NCI-H1930 (cell line): ENCODE results near the gene DEGS2.

Experiments
- DNase-seq, 2 experiments: peaks; one replicate each; lab custom pipeline; 2025; lab: John Stamatoyannopoulos, UW

DEGS2 gene

DNA sequence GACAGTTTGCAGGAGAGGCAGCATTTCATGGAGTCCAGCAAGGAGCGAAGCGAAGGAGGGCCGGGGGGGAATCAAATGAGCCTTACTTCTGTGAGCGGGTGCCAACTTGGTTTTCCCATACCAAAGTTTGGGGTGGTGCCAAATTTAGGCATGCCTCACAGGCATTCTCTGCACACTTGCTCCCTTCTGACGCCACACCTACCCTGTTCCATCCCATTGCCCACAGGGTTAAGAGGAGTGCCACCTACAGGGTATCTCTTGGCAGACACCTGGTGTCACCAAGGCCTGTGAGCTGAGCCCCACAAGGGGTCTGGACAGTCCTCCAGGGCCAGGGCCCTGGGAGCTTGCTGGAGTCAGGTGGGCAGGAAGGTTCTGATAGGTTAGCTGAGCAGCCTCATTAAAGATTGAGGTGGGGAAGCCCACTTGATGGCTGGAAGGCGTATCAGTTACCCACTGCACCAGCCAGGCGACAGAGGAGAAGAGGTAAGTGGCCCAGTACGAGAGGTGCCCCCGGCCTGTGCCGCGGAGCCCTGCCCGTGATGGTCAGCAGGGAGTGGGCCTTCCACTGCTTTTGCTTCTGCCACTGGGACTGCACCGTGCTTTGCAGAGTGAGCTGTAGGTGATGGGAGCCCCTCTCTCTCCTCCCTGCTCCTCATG is 45.2 kb downstream of the DEGS2 start:
- DNase-seq: no peak

DNA sequence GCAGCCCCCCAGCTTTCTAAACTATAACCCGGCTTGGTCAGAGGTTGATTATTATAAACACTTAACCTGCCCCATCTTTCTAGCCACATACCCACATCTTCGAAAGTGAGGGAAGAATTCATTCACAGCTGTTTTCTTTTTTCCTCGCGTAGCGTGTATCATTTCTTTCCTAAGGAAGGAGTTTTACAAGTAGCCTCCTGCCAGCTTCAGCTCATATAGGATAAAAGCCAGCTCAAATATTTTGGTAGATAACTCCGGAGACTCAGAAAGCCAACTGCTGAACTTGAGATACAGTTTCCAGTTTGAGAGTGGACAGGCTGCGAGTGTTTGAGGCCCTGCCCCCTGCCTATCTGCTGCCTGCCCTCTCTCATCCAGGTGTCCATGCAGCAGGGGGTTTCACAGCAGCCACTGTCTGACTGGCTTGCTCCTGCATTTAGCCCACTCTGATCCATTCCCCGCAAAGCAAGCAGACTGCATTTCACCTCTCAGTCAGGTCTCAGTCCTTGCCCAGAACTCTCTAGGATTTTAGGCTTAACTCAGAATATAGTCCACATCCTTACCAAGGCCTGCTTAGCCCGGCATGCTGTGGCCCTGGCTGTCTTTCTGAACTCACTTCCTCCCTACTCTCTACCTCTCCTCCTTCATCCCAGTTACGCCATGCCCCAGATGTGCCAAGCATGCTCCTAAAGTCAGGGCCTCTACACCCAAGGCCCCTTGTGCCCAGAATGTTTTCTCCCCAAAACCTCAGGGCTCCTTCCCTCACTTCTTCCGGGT is 47.3 kb downstream of the DEGS2 start:
- no peak for DNase-seq

DNA sequence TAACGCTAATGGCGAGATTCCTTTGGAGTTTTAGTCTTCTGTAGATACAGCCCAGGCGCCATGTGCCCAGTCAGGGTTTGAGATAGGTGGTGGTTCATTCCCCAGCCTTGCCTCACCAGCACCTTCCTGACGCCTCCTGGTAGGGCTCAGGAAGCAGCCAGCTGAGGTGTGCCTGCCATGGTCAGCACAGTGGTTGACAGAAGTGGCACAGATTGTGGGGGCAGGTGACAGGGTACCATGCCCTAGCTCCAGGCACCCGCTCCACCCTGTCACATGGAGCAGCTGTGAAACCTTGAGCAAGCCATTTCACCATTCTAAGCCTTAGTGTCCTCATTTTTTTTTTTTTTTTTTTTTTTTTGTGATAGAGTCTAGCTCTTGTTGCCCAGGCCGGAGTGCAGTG is 48.6 kb downstream of the DEGS2 start:
- no peak for DNase-seq

DNA sequence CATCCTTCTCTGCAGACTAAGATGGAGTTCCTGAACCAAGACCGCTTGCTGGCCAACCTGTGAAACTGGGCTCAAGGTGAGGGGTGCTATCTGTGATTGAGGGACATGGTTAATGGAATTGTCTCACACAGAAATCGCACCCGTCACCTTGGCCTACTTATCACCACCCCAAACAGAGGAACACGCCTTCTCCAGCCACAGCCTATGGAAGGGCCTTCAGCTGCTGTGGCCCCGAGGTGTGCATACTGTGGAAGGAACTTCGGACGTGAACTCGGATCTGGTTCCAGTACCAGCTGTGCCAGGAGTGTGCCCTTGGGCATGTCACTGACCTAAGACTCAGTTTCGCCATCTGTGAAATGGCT is 49.9 kb downstream of the DEGS2 start:
- DNase-seq: no peak

DNA sequence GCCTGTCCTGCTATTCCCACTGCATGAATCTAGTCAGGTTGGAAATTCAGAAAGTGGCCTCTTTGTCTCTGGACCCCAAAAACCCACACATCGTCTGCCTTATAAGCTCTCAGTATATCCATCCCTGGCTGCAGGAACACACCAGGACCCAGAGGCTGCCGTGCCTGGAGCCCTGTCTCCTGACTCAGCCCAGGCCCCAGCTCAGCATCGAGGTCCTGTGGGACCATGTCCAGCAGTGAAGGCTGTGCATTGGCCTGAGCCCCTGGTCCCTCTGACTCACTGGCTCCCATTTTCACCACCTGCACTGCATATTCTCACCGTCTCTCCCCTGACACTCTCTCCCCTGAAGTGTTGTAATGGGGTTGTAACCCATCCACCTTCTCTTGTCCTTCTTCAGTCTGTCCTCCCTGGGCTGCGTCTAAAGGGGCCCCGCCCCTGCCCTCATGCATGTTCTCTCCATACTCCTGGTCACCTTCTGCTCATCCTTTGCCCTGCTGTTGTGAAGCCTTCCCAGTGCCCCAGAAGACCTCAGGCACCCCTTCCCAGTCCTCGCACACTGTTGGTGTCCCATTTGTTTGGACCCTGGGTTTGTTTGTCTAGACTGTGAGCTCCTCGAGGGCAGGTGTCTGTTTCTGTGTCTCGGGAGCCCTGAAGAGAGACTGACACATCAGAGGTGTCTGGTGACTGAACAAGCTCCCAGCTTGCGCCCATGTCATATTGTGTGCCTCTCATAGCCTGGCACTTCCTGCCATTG is 50.4 kb downstream of the DEGS2 start:
- DNase-seq: no peak

- peak; percentile 47 to 52 for DNase-seq
Measured at GRCh38 chr14:100108042-100108825, 51.2 kb downstream of the DEGS2 start.

DNA sequence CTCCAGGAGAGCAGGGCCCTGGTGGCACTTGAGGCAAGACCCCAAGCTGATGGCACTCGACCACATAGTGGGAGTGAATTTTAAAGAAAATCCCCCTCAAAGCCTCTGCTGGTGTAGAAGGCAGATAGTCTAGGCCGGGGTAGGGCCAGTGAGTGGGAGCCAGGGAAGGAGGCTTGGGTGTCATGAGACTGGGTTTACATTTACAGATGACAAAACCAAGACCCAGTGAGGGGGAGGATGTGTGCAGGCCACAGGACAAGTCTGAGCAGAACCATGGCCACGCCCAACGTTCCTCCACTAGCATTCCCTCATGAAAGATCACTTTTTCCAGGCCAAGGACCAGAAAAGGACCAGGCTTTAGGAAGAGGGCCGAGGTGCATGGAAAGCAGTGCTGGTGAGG is 52.2 kb downstream of the DEGS2 start:
- no peak for DNase-seq

- no peak for DNase-seq
Measured at GRCh38 chr14:100106250-100107112, 53.0 kb downstream of the DEGS2 start.

DNA sequence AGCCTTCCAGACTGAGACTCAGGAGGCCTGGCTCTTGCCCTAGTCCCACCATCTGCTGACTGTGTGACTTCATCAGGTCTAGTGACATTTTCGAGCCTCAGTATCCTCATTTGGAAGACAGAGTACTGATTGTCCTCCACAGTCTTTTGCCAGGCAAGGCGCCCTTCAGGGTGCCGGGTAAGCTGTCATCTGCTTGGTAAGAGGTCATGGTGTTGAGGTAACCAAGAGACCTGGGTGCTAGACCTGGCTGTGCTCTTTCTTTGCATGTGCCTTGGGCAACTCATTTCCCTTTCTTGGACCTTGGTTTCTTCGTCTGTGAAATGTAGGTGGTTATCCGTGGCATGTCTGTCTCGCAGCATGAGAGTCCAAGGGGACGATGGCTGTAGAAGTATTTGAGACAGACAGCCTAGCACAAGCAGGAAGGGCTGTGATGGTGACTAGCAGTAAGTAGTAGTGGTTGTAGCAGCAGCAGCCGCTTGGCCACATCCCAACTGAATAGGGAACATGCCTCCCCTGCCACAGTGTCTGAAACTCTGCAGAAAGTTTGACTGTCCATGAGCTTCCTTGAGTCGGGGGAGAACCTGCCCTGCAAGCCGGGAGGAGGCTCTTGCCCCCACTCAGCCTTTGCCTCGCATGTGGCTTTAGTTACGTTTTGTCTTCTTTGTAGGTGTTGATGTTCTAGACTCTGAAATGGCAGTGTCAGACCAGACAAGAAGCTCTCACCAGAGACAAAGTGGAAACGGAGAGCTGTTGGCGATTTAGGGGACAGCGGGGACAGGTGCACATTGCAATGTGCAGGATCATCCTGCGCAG is 53.9 kb downstream of the DEGS2 start:
- no peak for DNase-seq

DNA sequence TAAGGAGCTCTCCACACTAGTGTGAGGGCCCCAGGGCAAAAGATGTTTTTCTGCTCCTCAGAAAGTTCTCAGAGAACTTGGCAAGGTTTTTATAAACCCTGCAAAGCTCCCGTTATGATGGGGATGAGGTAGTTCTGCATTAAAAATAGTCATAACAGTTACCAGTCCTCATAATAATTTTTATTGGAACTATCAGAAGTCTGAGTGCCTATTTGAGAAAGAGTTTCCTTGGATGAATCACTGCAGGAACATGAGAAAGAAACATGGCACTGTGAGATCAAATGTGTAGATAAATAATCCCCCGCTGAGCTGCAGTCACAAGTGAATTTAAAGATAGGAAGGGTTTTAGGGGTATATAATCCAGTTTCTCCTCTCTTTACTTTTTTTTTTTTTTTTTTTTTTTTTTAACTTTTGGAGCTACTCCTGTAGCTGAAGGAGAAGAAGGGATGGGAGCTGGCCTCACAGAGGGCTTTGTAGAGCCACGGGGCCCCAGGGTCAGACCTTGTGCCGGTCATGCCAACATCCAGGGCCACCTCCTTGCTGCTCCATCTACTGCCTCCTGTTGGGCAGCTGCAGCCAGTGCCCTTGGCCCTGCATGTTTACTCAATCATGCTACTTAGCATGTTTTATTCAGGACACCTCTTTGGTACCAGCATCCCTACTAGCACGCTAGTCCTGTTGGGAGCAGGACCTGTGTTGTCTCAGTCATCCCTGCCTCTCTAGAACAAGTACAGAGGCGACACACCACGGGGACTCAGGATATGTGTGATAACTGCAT is 54.7 kb downstream of the DEGS2 start:
- no peak for DNase-seq

- DNase-seq: no peak
Measured at GRCh38 chr14:100104006-100104352, 55.5 kb downstream of the DEGS2 start.

DNA sequence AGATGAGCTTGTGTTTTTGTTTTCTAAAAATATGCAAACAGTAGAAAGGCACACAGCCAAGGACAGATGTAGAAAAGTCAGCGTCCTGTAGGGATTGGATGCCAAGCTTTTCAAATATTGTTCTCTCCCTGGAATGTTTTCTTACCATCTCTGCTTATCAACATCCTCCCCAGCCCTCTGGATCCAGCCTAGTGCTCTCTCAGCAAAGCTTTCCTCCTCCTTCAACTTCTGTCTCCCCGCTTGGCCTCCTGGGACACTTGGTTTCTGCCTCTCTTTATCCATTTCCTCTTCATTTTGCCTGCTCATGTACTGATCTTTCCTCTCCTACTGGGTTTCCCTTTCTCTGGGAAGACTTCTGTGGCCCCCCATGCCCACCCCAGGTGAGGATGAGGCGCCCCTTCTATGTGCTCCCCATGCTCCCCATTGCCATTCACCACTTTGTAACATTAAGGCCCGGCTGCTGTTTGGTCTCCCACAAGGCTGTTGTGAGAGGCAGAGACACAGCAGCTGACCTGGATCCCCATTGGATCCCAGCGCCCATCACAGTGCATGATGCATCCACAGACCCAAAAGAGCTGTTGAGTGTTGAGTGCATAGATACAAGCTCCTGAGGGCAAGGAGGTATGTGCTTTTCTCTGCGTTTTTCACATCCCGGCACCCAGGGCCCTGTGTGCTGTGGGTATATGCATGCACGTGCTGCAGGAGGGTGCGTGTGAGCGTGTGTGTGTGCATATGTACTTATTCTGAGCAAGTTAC is 56.0 kb downstream of the DEGS2 start:
- no peak for DNase-seq

DNA sequence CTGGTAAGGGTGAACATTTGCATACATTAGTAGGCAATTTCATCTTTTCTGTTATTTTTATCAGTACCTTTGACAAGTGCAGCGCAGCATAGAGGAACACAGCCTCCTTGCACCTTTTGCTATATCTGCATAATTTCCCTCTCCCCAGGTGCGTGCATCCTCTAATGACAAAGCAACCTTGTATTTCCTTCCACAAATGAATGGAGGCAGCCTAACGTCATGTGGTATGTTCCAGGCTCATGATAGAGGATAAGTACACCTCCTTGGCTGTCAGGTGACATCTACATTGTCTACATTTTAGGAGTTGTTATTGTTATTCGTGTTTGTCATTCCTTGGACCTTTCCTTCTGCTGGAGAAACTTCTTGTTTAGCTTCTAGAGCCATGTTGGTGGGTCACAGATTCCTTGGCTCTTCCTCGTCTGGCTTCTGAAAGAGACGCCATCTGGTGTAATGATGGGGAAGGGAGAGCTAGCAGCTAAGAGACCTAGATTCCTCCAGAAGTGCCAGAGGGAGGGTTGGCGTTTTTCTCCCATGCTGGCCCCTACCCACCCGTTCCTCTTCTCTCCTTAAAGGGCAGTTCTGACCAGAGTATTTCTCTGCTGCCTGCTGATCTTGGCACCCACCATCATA is 57.2 kb downstream of the DEGS2 start:
- DNase-seq: no peak

- no peak for DNase-seq
Measured at GRCh38 chr14:100100032-100100703, 59.3 kb downstream of the DEGS2 start.

GRCh38 chr14:100098171-100098570 is 61.3 kb downstream of the DEGS2 start:
- DNase-seq: no peak

DNA sequence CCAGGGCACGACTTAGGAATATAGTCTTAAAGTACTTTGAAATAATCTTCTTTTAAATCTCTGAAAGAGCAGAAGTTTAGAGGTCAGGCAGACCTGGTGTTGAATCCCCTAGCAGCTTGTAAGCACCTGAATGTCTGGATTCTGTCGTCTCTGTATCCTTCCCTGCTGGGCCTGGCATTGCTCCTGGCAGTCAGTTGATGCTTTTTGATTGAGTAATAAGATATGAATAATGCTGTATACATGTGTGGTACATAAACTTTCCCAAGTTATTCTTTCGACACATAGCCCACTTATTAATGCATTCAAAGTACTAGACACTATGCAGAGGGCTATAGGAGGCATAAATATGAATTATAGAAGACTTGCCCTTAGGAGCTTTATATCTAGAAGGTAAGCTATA is 62.8 kb downstream of the DEGS2 start:
- DNase-seq: no peak
